HFF-Myc (cell line): ENCODE results near the gene SLC6A11.

Experiments used
- DNase-seq: peaks from one replicate; pipeline ENCODE4 v3.0.0-alpha.2; 2011; ENCODE audit warnings: low read depth; ENCODE audit errors: extremely low read depth
- H3K4me3 ChIP-seq: replicated peaks from 2 replicates; pipeline ENCODE4 v1.5.1; 2011; ENCODE audit warnings: low read depth, mild to moderate bottlenecking, control low read depth, low read length
- CTCF ChIP-seq: IDR thresholded peaks from 2 replicates; pipeline ENCODE4 v1.5.1; 2012; ENCODE audit warnings: mild to moderate bottlenecking, low read depth, low read length, control low read depth; ENCODE audit errors: missing control alignments

The SLC6A11 gene

GRCh38 chr3:10935028-10935427 lies 119.0 kb downstream of the SLC6A11 start:
- no peak for DNase-seq
- H3K4me3 ChIP-seq = no peak overlapping the region
- no peak for TF ChIP-seq CTCF

- H3K4me3 ChIP-seq = no peak overlapping the region
- no peak for DNase-seq
- TF ChIP-seq CTCF = no peak
These were observed 120.0 kb downstream of the SLC6A11 start for GRCh38 chr3:10935846-10936631.

GRCh38 chr3:10936686-10937085 lies 120.7 kb downstream of the SLC6A11 start:
- no peak for TF ChIP-seq CTCF
- H3K4me3 ChIP-seq = no peak overlapping the region
- DNase-seq = no peak

GRCh38 chr3:10937141-10937825 lies 121.3 kb downstream of the SLC6A11 start:
- no peak for TF ChIP-seq CTCF
- H3K4me3 ChIP-seq = no peak overlapping the region
- no peak for DNase-seq

GRCh38 chr3:10939556-10939955 lies 123.5 kb downstream of the SLC6A11 start:
- TF ChIP-seq CTCF = no peak
- no peak for DNase-seq
- H3K4me3 ChIP-seq = no peak overlapping the region

- TF ChIP-seq CTCF = no peak
- no peak overlapping the region for H3K4me3 ChIP-seq
- no peak for DNase-seq
These were observed 124.1 kb downstream of the SLC6A11 start for GRCh38 chr3:10940106-10940505.
